ENCODE results near the gene LGI2. TPM values are rescaled to one million over a fixed set of nuclear protein-coding genes. Genes with fewer than 3 reads are reported as not detected.

The LGI2 gene
- total and polyA plus RNA-seq, 9 of the 15 experiments (the other 6 are each of a cell fraction or from before 2014, with no cell fraction given): 0.03 to 0.07 TPM; not detected in 7

GRCh38 chr4:25068386-25068785 is 37.6 kb upstream of the LGI2 start:
- peaks cover 3 to 10% of the 10 kb centered on the region in 2 experiments; a peak in 1 of 5 replicates for H3K27me3 ChIP-seq (ENCODE audit: control insufficient read depth in 2 of 2, insufficient read depth in 2 of 2, low read length in 2 of 2)
- FAIRE-seq (no peak), DNase-seq (ENCODE audit: extremely low read depth in 1 of 4, low spot score in 3 of 4) (no peak), ATAC-seq (no peak)
- no peak overlapping the region for H3K4me3 ChIP-seq
- H3K4me2 ChIP-seq (ENCODE audit: insufficient read depth, low read length): no peak overlapping the region
- no peak overlapping the region for H3K27ac ChIP-seq (ENCODE audit: extremely low read depth, low read depth, low read length)
- intact Hi-C loops (cut with micrococcal nuclease): no loop called here
- ChIA-PET POLR2A (no interaction called here), CTCF (ENCODE audit: low intra/inter-chr PET ratio) (no interaction called here)
- WGBS (ENCODE audit: insufficient coverage, low coverage, missing lambda C conversion rate): 13% methylated on average over 3 of the region's 3 CpGs
- H3K9me1 ChIP-seq (ENCODE audit: control insufficient read depth, insufficient read depth, low read length): no peaks in the 10 kb centered on the region
- no peaks in the 10 kb centered on the region for H3K4me1 ChIP-seq (replicated peaks in 1 of 2; ENCODE audit: control insufficient read depth in 2 of 2, insufficient read depth in 2 of 2, low read length in 2 of 2)
- in situ Hi-C loops (cut with MboI): no loop called here
- no peak overlapping the region for H2AFZ ChIP-seq (ENCODE audit: low read depth, low read length)
- H4K20me1 ChIP-seq (replicated peaks; ENCODE audit: control insufficient read depth, insufficient read depth, low read length): no peaks in the 10 kb centered on the region
- H3K9ac ChIP-seq (ENCODE audit: insufficient read depth in 1 of 2, low read depth in 2 of 2, low read length in 2 of 2): no peak overlapping the region
- no peaks in the 10 kb centered on the region for H3K79me2 ChIP-seq (ENCODE audit: control insufficient read depth, insufficient read depth, low read length)
- TF ChIP-seq IRF2 (CRISPR knock-in tag; IDR thresholded peaks at IDR 0.05) (no peak), ZBTB8A (IDR thresholded peaks at IDR 0.05; ENCODE audit: partially characterized antibody) (no peak), E2F1 (CRISPR knock-in tag; IDR thresholded peaks at IDR 0.05) (no peak), HEY1 (CRISPR knock-in tag; IDR thresholded peaks at IDR 0.05; ENCODE audit: borderline replicate concordance) (no peak), KLF6 (CRISPR knock-in tag; IDR thresholded peaks at IDR 0.05; ENCODE audit: borderline replicate concordance) (no peak), BRF2 (IDR thresholded peaks at IDR 0.05; ENCODE audit: borderline replicate concordance, insufficient read depth, insufficient read length) (no peak), GTF2E2 (tag; IDR thresholded peaks at IDR 0.05) (no peak), VEZF1 (CRISPR knock-in tag; IDR thresholded peaks at IDR 0.05) (no peak), ESRRA (IDR thresholded peaks at IDR 0.05; ENCODE audit: borderline replicate concordance, low read depth) (no peak), ZNF121 (CRISPR knock-in tag; conservative IDR thresholded peaks at IDR 0.05) (no peak), POLR2G (IDR thresholded peaks at IDR 0.05; ENCODE audit: low read depth, low read length) (no peak), CHD1 (IDR thresholded peaks at IDR 0.05; ENCODE audit: low read length) (no peak)
- H3K9me3 ChIP-seq (replicated peaks; ENCODE audit: control insufficient read depth, insufficient read depth, low read depth, low read length): no peaks in the 10 kb centered on the region
- BruUV-seq (replicated peaks): no TSS peak
- no peaks in the 10 kb centered on the region for H3K36me3 ChIP-seq (ENCODE audit: control insufficient read depth, insufficient read depth, low read length)
